Germinal center (tissue), 1 donor: ENCODE measurements around the gene GABBR2.
A peak's percentile ranks its signal among the peaks of the same experiment; 100 is the strongest.

Experiments
- DNase-seq: peaks from one replicate; pipeline ENCODE4 v3.0.0; 2012; ENCODE audit warnings: mixed read lengths, low spot score

GABBR2 gene

GRCh38 chr9:98368366-98369065, 340.2 kb downstream of the GABBR2 start:
- DNase-seq = no peak

- no peak for DNase-seq
Measured at GRCh38 chr9:98367923-98368322, 340.8 kb downstream of the GABBR2 start.

GRCh38 chr9:98367371-98367900, 341.3 kb downstream of the GABBR2 start:
- no peak for DNase-seq

GRCh38 chr9:98365781-98366180, 343.0 kb downstream of the GABBR2 start:
- no peak for DNase-seq

- peak; percentile 44 for DNase-seq
Measured at GRCh38 chr9:98365227-98365669, 343.5 kb downstream of the GABBR2 start.

GRCh38 chr9:98364086-98364485, 344.6 kb downstream of the GABBR2 start:
- DNase-seq = no peak

GRCh38 chr9:98363644-98364043, 345.1 kb downstream of the GABBR2 start:
- DNase-seq = no peak

- DNase-seq = no peak
Measured at GRCh38 chr9:98362624-98363252, 346.0 kb downstream of the GABBR2 start.

- no peak for DNase-seq
Measured at GRCh38 chr9:98361645-98362044, 347.1 kb downstream of the GABBR2 start.

- DNase-seq = no peak
Measured at GRCh38 chr9:98360176-98360708, 348.5 kb downstream of the GABBR2 start.

- DNase-seq = no peak
Measured at GRCh38 chr9:98359569-98359968, 349.2 kb downstream of the GABBR2 start.

GRCh38 chr9:98357921-98358535, 350.7 kb downstream of the GABBR2 start:
- no peak for DNase-seq

- DNase-seq = no peak
Measured at GRCh38 chr9:98356953-98357690, 351.6 kb downstream of the GABBR2 start.

- no peak for DNase-seq
Measured at GRCh38 chr9:98356326-98356725, 352.4 kb downstream of the GABBR2 start.

GRCh38 chr9:98351370-98351769, 357.4 kb downstream of the GABBR2 start:
- no peak for DNase-seq

GRCh38 chr9:98347642-98348041, 361.1 kb downstream of the GABBR2 start:
- no peak for DNase-seq

GRCh38 chr9:98345011-98345410, 363.7 kb downstream of the GABBR2 start:
- no peak for DNase-seq

- no peak for DNase-seq
Measured at GRCh38 chr9:98344581-98344980, 364.2 kb downstream of the GABBR2 start.

GRCh38 chr9:98342820-98343210, 365.9 kb downstream of the GABBR2 start:
- no peak for DNase-seq

- DNase-seq = no peak
Measured at GRCh38 chr9:98342098-98342819, 366.5 kb downstream of the GABBR2 start.
